ENCODE measurements around the gene FARS2. TPM values are rescaled to one million over a fixed set of nuclear protein-coding genes. Genes with fewer than 3 reads are reported as not detected.
A peak's percentile ranks its signal among the peaks of the same experiment; 100 is the strongest.

FARS2 gene
- total RNA-seq, 6 donors from 2014 or later: 16.4 to 34.6 (median 19.9) TPM

GRCh38 chr6:5383856-5384255 lies 122.5 kb downstream of the FARS2 start:
- 89% methylated on average over 1 of the region's 1 CpG for WGBS, 2 donors
- no peaks in the 10 kb centered on the region for H3K4me1 ChIP-seq
- TF ChIP-seq, protein P1, sequence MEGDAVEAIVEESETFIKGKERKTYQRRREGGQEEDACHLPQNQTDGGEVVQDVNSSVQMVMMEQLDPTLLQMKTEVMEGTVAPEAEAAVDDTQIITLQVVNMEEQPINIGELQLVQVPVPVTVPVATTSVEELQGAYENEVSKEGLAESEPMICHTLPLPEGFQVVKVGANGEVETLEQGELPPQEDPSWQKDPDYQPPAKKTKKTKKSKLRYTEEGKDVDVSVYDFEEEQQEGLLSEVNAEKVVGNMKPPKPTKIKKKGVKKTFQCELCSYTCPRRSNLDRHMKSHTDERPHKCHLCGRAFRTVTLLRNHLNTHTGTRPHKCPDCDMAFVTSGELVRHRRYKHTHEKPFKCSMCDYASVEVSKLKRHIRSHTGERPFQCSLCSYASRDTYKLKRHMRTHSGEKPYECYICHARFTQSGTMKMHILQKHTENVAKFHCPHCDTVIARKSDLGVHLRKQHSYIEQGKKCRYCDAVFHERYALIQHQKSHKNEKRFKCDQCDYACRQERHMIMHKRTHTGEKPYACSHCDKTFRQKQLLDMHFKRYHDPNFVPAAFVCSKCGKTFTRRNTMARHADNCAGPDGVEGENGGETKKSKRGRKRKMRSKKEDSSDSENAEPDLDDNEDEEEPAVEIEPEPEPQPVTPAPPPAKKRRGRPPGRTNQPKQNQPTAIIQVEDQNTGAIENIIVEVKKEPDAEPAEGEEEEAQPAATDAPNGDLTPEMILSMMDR (IDR thresholded peaks at IDR 0.05): no peak
- TF ChIP-seq EP300 (IDR thresholded peaks at IDR 0.05) (no peak), POLR2AphosphoS5 (IDR thresholded peaks at IDR 0.05) (no peak), POLR2A (IDR thresholded peaks at IDR 0.05) (no peak)
- H3K36me3 ChIP-seq: no peaks in the 10 kb centered on the region
- DNase-seq (no peak), ATAC-seq (ENCODE audit: low FRiP score in 2 of 2) (no peak)
- no peaks in the 10 kb centered on the region for H3K9me3 ChIP-seq
- H3K27me3 ChIP-seq: no peaks in the 10 kb centered on the region
- H3K4me3 ChIP-seq: no peak overlapping the region
- H3K27ac ChIP-seq: no peak overlapping the region

GRCh38 chr6:5384276-5384675 lies 123.0 kb downstream of the FARS2 start:
- Histone ChIP-seq H3K27me3 (no peaks in the 10 kb centered on the region), H3K4me1 (no peaks in the 10 kb centered on the region), H3K4me3 (no peak overlapping the region), H3K9me3 (no peaks in the 10 kb centered on the region), H3K27ac (no peak overlapping the region), H3K36me3 (no peaks in the 10 kb centered on the region)
- DNase-seq (peak in 1 of 2 donors; percentile 19), ATAC-seq (ENCODE audit: low FRiP score in 2 of 2) (no peak)
- no peak for TF ChIP-seq POLR2AphosphoS5 (IDR thresholded peaks at IDR 0.05)
- TF ChIP-seq, protein P1 (IDR thresholded peaks at IDR 0.05): no peak
- no peak for TF ChIP-seq EP300 (IDR thresholded peaks at IDR 0.05)
- no peak for TF ChIP-seq POLR2A (IDR thresholded peaks at IDR 0.05)
- 96 to 97% methylated on average over 7 of the region's 7 CpGs for WGBS, 2 donors

DNA sequence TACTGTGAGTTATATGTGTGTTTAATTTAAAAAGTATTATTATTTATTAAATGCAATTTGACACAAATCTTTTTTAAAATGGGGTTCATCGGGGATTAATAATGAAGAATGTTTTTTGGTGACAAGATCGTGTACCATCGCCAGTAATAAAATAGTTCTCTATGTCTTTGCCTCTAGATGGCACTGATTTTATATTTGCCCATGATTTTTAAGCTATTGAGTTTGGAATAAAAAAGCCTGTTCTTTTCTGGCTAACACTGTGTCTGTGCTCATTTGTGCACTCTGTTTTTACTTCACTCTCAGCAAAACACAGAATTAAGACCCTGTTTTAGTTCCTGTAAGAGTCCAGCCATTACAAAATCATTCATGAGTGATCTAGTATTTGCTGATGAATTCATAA lies 127.0 kb downstream of the FARS2 start:
- DNase-seq (no peak), ATAC-seq (ENCODE audit: low FRiP score in 2 of 2) (no peak)
- H3K27ac ChIP-seq: no peak overlapping the region
- no peaks in the 10 kb centered on the region for H3K36me3 ChIP-seq
- no peaks in the 10 kb centered on the region for H3K27me3 ChIP-seq
- H3K9me3 ChIP-seq: no peaks in the 10 kb centered on the region
- H3K4me3 ChIP-seq: no peak overlapping the region
- 91% methylated on average over 3 of the region's 3 CpGs for WGBS, 2 donors
- H3K4me1 ChIP-seq: no peaks in the 10 kb centered on the region
- no peak for TF ChIP-seq POLR2AphosphoS5 (IDR thresholded peaks at IDR 0.05)
- TF ChIP-seq POLR2A (IDR thresholded peaks at IDR 0.05): no peak
- no peak for TF ChIP-seq EP300 (IDR thresholded peaks at IDR 0.05)
- TF ChIP-seq, protein P1 (IDR thresholded peaks at IDR 0.05): no peak

DNA sequence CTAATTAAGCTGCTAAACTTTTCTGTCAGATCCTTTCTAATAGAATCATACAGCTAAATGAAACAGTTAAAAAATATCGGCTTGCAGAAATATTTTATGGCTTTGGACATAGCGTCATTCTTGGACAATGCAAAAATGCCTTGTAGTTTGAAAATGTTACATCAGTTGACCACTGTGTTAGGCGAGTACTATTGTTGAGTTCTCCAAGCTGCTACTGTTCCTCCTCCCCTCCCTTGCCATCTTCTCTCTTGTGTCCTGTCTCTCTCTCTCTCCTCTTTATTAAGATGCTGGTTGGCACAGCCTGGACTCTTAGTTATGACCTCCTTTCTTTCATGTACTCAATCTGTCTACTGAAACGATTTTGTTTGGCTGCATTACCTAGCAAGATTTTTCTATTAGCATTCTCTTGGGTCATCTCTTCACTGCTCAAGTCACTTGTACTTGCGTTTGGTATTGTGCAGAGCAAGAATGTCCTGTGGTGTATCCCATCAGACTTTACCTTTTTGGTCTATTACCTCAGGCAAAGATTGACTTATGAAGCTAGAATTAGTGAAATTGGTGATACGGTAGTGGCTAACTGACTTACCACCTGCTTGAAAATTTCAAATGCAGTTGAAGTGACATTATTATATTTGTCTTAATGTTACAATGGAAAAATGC lies 127.9 kb downstream of the FARS2 start:
- TF ChIP-seq POLR2A (IDR thresholded peaks at IDR 0.05) (no peak), EP300 (IDR thresholded peaks at IDR 0.05) (no peak), POLR2AphosphoS5 (IDR thresholded peaks at IDR 0.05) (no peak)
- TF ChIP-seq, protein P1 (IDR thresholded peaks at IDR 0.05): no peak
- WGBS, 2 donors: 73 to 96% methylated on average over 6 of the region's 6 CpGs
- no peaks in the 10 kb centered on the region for H3K9me3 ChIP-seq
- ATAC-seq (ENCODE audit: low FRiP score in 2 of 2) (no peak), DNase-seq (no peak)
- no peak overlapping the region for H3K4me3 ChIP-seq
- no peaks in the 10 kb centered on the region for H3K27me3 ChIP-seq
- H3K4me1 ChIP-seq: no peaks in the 10 kb centered on the region
- no peaks in the 10 kb centered on the region for H3K36me3 ChIP-seq
- H3K27ac ChIP-seq: no peak overlapping the region

- 93% methylated on average over 3 of the region's 3 CpGs for WGBS, 2 donors
- no peak for ATAC-seq (ENCODE audit: low FRiP score in 2 of 2)
These were observed 128.9 kb downstream of the FARS2 start for GRCh38 chr6:5390177-5390576.

More at GRCh38 chr6:5390177-5390576, 128.9 kb downstream of the FARS2 start:
- no peaks in the 10 kb centered on the region for H3K9me3 ChIP-seq
- H3K27me3 ChIP-seq: no peaks in the 10 kb centered on the region
- no peak for DNase-seq
- TF ChIP-seq, protein P1 (IDR thresholded peaks at IDR 0.05): no peak
- TF ChIP-seq POLR2A (IDR thresholded peaks at IDR 0.05) (no peak), EP300 (IDR thresholded peaks at IDR 0.05) (no peak), POLR2AphosphoS5 (IDR thresholded peaks at IDR 0.05) (no peak)
- no peak overlapping the region for H3K27ac ChIP-seq
- H3K36me3 ChIP-seq: no peaks in the 10 kb centered on the region
- H3K4me1 ChIP-seq: no peaks in the 10 kb centered on the region
- H3K4me3 ChIP-seq: no peak overlapping the region
